ENCODE measurements around the gene ODF4.

ODF4 gene

DNA sequence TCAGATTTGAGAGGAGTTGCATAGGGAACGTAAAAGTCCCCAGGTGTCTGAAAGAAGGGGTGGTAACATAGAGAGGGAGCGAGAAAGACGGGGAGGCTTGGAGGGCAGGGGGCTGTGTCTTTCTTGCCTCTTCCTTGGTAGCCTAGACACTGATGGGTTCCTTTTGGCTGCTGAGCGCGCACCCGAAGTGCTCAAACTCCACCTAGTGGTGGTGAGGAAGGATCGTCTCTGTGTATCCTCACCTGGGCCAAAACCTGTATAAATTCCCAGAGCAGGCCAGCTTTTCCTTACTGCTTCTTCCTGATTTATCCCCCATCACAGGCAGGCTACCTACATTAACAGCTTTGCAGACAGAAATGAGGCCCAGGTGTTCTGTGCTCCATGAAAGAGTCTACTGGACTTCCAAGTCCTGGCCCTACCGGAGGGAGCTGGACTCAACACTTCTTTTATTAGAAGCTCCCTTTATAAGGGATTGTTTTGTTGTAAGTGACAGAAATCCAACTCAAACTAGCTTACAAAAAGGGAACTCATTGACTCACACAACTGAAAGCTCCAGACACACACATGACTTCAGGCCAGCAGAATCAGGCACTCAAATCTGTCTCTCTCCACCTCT is 38.9 kb upstream of the ODF4 start:
- Histone ChIP-seq H3K4me2 (ENCODE audit: low read depth, low read length, poor library complexity, severe bottlenecking) (no peak overlapping the region), H3K79me2 (ENCODE audit: insufficient read depth, low read length) (no peaks in the 10 kb centered on the region), H4K20me1 (ENCODE audit: low read depth, low read length) (no peaks in the 10 kb centered on the region), H3K36me3 (ENCODE audit: low read length) (no peaks in the 10 kb centered on the region), H3K27me3 (ENCODE audit: low read length) (no peaks in the 10 kb centered on the region), H3F3A (ENCODE audit: insufficient read depth) (peaks cover 9% of the 10 kb centered on the region; the same call in 1 of the 2 replicates), H3K27ac (ENCODE audit: low read depth, low read length) (no peak overlapping the region), H3K9me3 (ENCODE audit: insufficient read depth, low read length) (no peaks in the 10 kb centered on the region), H2AFZ (ENCODE audit: low read depth, low read length, severe bottlenecking) (peak overlapping the region; percentile 33), H3K9ac (ENCODE audit: low read length) (no peak overlapping the region), H3K4me3 (ENCODE audit: insufficient read depth, low read length, poor library complexity, severe bottlenecking) (no peak overlapping the region), H3K9me2 (replicated peaks; ENCODE audit: insufficient read depth, low read length) (no peaks in the 10 kb centered on the region)
- TF ChIP-seq, protein P1, sequence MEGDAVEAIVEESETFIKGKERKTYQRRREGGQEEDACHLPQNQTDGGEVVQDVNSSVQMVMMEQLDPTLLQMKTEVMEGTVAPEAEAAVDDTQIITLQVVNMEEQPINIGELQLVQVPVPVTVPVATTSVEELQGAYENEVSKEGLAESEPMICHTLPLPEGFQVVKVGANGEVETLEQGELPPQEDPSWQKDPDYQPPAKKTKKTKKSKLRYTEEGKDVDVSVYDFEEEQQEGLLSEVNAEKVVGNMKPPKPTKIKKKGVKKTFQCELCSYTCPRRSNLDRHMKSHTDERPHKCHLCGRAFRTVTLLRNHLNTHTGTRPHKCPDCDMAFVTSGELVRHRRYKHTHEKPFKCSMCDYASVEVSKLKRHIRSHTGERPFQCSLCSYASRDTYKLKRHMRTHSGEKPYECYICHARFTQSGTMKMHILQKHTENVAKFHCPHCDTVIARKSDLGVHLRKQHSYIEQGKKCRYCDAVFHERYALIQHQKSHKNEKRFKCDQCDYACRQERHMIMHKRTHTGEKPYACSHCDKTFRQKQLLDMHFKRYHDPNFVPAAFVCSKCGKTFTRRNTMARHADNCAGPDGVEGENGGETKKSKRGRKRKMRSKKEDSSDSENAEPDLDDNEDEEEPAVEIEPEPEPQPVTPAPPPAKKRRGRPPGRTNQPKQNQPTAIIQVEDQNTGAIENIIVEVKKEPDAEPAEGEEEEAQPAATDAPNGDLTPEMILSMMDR (IDR thresholded peaks at IDR 0.05; ENCODE audit: insufficient read depth, low read length, poor library complexity, severe bottlenecking), result peak; percentile 41
- TF ChIP-seq EZH2phosphoT487 (conservative IDR thresholded peaks at IDR 0.05; ENCODE audit: low read length), result no peak

DNA sequence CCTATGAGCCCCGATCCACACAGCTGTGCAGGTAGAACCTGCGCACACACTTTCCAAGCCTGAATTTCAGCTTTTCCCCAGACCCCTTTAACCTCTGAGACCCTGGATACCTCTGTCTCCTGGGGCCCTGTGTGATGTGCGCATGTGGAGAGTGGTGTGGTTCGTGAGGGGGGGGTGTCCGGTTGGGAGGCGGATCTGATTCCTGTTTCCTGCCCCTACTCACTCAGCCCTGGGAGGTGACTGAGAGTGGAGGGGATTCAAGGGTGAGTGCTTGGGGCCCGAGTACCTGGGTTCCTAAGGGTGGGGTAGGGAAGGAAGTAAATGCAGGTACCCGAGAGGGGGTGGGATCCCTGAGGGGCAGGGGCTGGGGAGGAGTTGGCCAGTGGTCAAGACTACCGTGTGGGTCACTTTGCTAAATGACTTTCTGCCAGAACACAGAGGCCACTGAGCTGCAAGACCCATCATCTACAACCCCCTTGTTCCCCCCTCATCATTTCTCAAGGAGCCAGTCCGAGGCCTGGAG is 29.0 kb upstream of the ODF4 start:
- no peaks in the 10 kb centered on the region for H3K27me3 ChIP-seq (ENCODE audit: low read length)
- H3K79me2 ChIP-seq (ENCODE audit: insufficient read depth, low read length), result no peaks in the 10 kb centered on the region
- TF ChIP-seq, protein P1 (IDR thresholded peaks at IDR 0.05; ENCODE audit: insufficient read depth, low read length, poor library complexity, severe bottlenecking), result no peak
- TF ChIP-seq EZH2phosphoT487 (conservative IDR thresholded peaks at IDR 0.05; ENCODE audit: low read length), result no peak
- no peak overlapping the region for H3K9ac ChIP-seq (ENCODE audit: low read length)
- no peaks in the 10 kb centered on the region for H3K9me3 ChIP-seq (ENCODE audit: insufficient read depth, low read length)
- H3K4me2 ChIP-seq (ENCODE audit: low read depth, low read length, poor library complexity, severe bottlenecking), result no peak overlapping the region
- H3K36me3 ChIP-seq (ENCODE audit: low read length), result no peaks in the 10 kb centered on the region
- H3K4me3 ChIP-seq (ENCODE audit: insufficient read depth, low read length, poor library complexity, severe bottlenecking), result no peak overlapping the region
- no peak overlapping the region for H2AFZ ChIP-seq (ENCODE audit: low read depth, low read length, severe bottlenecking)
- H3F3A ChIP-seq (ENCODE audit: insufficient read depth), result no peaks in the 10 kb centered on the region
- no peaks in the 10 kb centered on the region for H4K20me1 ChIP-seq (ENCODE audit: low read depth, low read length)
- H3K27ac ChIP-seq (ENCODE audit: low read depth, low read length), result no peak overlapping the region
- H3K9me2 ChIP-seq (replicated peaks; ENCODE audit: insufficient read depth, low read length), result no peaks in the 10 kb centered on the region

DNA sequence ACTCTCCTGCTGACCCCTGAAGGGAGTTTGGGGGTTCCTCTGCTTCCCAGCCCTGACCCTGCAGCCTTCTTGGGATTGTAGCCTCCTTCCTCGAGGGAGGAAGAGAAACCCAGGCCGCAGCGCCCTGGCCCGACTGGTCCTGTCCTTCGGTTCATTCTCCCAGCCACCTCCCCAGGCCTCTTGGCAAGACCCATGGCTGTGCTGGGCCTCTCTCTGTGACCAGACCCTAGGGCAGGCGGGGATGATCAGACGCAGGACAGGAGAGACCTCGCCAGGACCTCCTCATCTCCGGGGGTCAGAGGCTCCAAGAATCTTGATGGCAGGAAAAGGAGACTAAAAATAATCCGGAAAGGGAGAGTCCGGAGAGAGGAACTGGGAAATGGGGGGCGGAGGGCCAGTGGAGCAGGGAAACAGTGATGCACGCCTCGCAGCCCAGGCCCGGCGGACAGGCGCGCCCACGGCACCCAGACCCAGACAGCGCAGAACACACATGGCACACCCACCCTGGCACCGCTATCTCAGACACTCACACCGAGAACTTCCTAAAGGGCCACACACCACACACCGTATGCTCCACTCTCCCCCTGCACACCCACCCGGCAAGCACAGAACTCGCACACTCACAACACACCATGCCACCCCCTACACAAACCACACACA is 28.4 kb upstream of the ODF4 start:
- H3K4me3 ChIP-seq (ENCODE audit: insufficient read depth, low read length, poor library complexity, severe bottlenecking), result no peak overlapping the region
- no peaks in the 10 kb centered on the region for H3F3A ChIP-seq (ENCODE audit: insufficient read depth)
- no peaks in the 10 kb centered on the region for H3K27me3 ChIP-seq (ENCODE audit: low read length)
- H3K4me2 ChIP-seq (ENCODE audit: low read depth, low read length, poor library complexity, severe bottlenecking), result no peak overlapping the region
- H4K20me1 ChIP-seq (ENCODE audit: low read depth, low read length), result no peaks in the 10 kb centered on the region
- no peak overlapping the region for H2AFZ ChIP-seq (ENCODE audit: low read depth, low read length, severe bottlenecking)
- no peaks in the 10 kb centered on the region for H3K79me2 ChIP-seq (ENCODE audit: insufficient read depth, low read length)
- no peaks in the 10 kb centered on the region for H3K9me3 ChIP-seq (ENCODE audit: insufficient read depth, low read length)
- H3K27ac ChIP-seq (ENCODE audit: low read depth, low read length), result no peak overlapping the region
- no peaks in the 10 kb centered on the region for H3K36me3 ChIP-seq (ENCODE audit: low read length)
- no peaks in the 10 kb centered on the region for H3K9me2 ChIP-seq (replicated peaks; ENCODE audit: insufficient read depth, low read length)
- TF ChIP-seq EZH2phosphoT487 (conservative IDR thresholded peaks at IDR 0.05; ENCODE audit: low read length), result no peak
- TF ChIP-seq, protein P1 (IDR thresholded peaks at IDR 0.05; ENCODE audit: insufficient read depth, low read length, poor library complexity, severe bottlenecking), result no peak
- H3K9ac ChIP-seq (ENCODE audit: low read length), result no peak overlapping the region
